Endodermal cell (in vitro differentiated cells): ENCODE measurements around the gene ZSCAN9. TPM values are rescaled to one million over a fixed set of nuclear protein-coding genes. Genes with fewer than 3 reads are reported as not detected.

Experiments
- DNase-seq: peaks from one replicate; pipeline ENCODE4 v3.0.0-alpha.2; 2017
- H3K27ac ChIP-seq: 2 replicates; pipeline ENCODE4 v1.5.1; 2013; ENCODE audit warnings: mild to moderate bottlenecking, low read depth, low read length, moderate library complexity
- H3K27me3 ChIP-seq: 2 replicates; pipeline ENCODE4 v1.6.1; 2013; ENCODE audit warnings: mild to moderate bottlenecking, low read length, moderate library complexity; ENCODE audit not compliant: insufficient read depth, control insufficient read depth, poor library complexity, severe bottlenecking
- H3K36me3 ChIP-seq: 2 replicates; pipeline ENCODE4 v1.7.0; 2013; ENCODE audit warnings: mild to moderate bottlenecking, low read length, moderate library complexity; ENCODE audit not compliant: control insufficient read depth, insufficient read depth
- H3K4me1 ChIP-seq: one replicate; pipeline ENCODE4 v1.7.0; 2013; ENCODE audit warnings: low read length; ENCODE audit not compliant: control insufficient read depth, insufficient read depth
- H3K4me3 ChIP-seq: 2 replicates; pipeline ENCODE4 v1.5.1; 2013; ENCODE audit warnings: mild to moderate bottlenecking, low read length, moderate library complexity
- H3K9ac ChIP-seq: 2 replicates; pipeline ENCODE4 v1.6.1; 2013; ENCODE audit warnings: mild to moderate bottlenecking, low read length, moderate library complexity; ENCODE audit not compliant: poor library complexity, severe bottlenecking; ENCODE audit errors: extremely low read depth
- H3K9me3 ChIP-seq: 2 replicates; pipeline ENCODE4 v1.6.1; 2013; ENCODE audit warnings: mild to moderate bottlenecking, low read length, moderate library complexity; ENCODE audit not compliant: control insufficient read depth
- H3K27ac Mint-ChIP-seq: 2 replicates; pipeline ENCODE4 v1.8.0; 2020; ENCODE audit warnings: mixed read lengths
- H3K27me3 Mint-ChIP-seq: 2 replicates; pipeline ENCODE4 v1.8.0; 2021; ENCODE audit warnings: mild to moderate bottlenecking, mixed read lengths; ENCODE audit not compliant: insufficient read depth
- H3K36me3 Mint-ChIP-seq: 2 replicates; pipeline ENCODE4 v1.8.0; 2020; ENCODE audit warnings: low read depth, mixed read lengths
- H3K4me1 Mint-ChIP-seq: 2 replicates; pipeline ENCODE4 v1.8.0; 2020; ENCODE audit warnings: mixed read lengths
- H3K4me3 Mint-ChIP-seq: 2 replicates; pipeline ENCODE4 v1.8.0; 2020; ENCODE audit warnings: mild to moderate bottlenecking, moderate library complexity, mixed read lengths
- H3K9me3 Mint-ChIP-seq: 2 replicates; pipeline ENCODE4 v1.8.0; 2020; ENCODE audit warnings: mild to moderate bottlenecking, mixed read lengths
- CTCF ChIP-seq: fragments of 200-600 bp; sonication (generic); conservative IDR thresholded peaks from 2 replicates; pipeline ENCODE4 v1.5.0; 2021; ENCODE audit warnings: antibody characterized with exemption, mild to moderate bottlenecking
- WGBS, 2 experiments: methylation state at CpG; one replicate each; pipeline versions ENCODE4 v1.1.5 to v1.1.7; 2013; ENCODE audit warnings: missing lambda C conversion rate in 2 of 2, mixed read lengths in 1 of 2; ENCODE audit not compliant: insufficient coverage in 1 of 2, insufficient read length in 1 of 2; 5-methylcytosine and 5-hydroxymethylcytosine counted together
- total RNA-seq, 2 donors: library from RNA; stranded (reverse); fragmentation: NEBNext Ultra II Directional in 1 of 2; extraction: Animal tissue kit (Norgen Biotek cat#: 25700) in 1 of 2; gene quantifications; 2 replicates in 1 of 2; 3 replicates in 1 of 2; pipeline ENCODE4 v1.2.1, GENCODE V29; 2021

The ZSCAN9 gene
- total RNA-seq, 2 donors from 2014 or later = 23.1 to 32.1 TPM

- Histone ChIP-seq H3K27me3 (peaks cover 55% of the 10 kb centered on the region), H3K9me3 (no peaks in the 10 kb centered on the region), H3K4me3 (peak overlapping the region; percentile 86), H3K27ac (no peak overlapping the region), H3K4me1 (no peaks in the 10 kb centered on the region), H3K9ac (no peak overlapping the region), H3K36me3 (no peaks in the 10 kb centered on the region)
- DNase-seq = peak; percentile 73
- H3K9me3 Mint-ChIP-seq = no peaks in the 10 kb centered on the region
- peak overlapping the region; percentile 64 for H3K4me3 Mint-ChIP-seq
- H3K4me1 Mint-ChIP-seq = peaks cover 14% of the 10 kb centered on the region
- TF ChIP-seq CTCF = no peak
- 18 to 20% methylated on average over 9 to 16 of the region's 16 CpGs for WGBS, 2 experiments
- H3K36me3 Mint-ChIP-seq = no peaks in the 10 kb centered on the region
- H3K27ac Mint-ChIP-seq = peak overlapping the region; percentile 3
- H3K27me3 Mint-ChIP-seq = peaks cover 71% of the 10 kb centered on the region
Measured at GRCh38 chr6:28211840-28212509, 13.1 kb upstream of the ZSCAN9 start.

GRCh38 chr6:28212510-28213212 is 12.4 kb upstream of the ZSCAN9 start:
- Mint-ChIP-seq H3K4me3 (peak overlapping the region; percentile 64), H3K9me3 (no peaks in the 10 kb centered on the region), H3K27ac (peak overlapping the region; percentile 3), H3K36me3 (no peaks in the 10 kb centered on the region), H3K4me1 (peaks cover 14% of the 10 kb centered on the region), H3K27me3 (peaks cover 65% of the 10 kb centered on the region)
- H3K4me1 ChIP-seq = no peaks in the 10 kb centered on the region
- peak overlapping the region; percentile 86 for H3K4me3 ChIP-seq
- DNase-seq = peak; percentile 95
- 3 to 4% methylated on average over 12 to 21 of the region's 21 CpGs for WGBS, 2 experiments
- H3K9me3 ChIP-seq = no peaks in the 10 kb centered on the region
- no peak overlapping the region for H3K27ac ChIP-seq
- no peaks in the 10 kb centered on the region for H3K36me3 ChIP-seq
- H3K9ac ChIP-seq = no peak overlapping the region
- TF ChIP-seq CTCF = peak; percentile 14
- peaks cover 49% of the 10 kb centered on the region for H3K27me3 ChIP-seq

- Histone ChIP-seq H3K4me1 (no peaks in the 10 kb centered on the region), H3K9me3 (no peaks in the 10 kb centered on the region), H3K27me3 (peaks cover 44% of the 10 kb centered on the region), H3K36me3 (no peaks in the 10 kb centered on the region), H3K9ac (no peak overlapping the region), H3K4me3 (peak overlapping the region; percentile 86), H3K27ac (no peak overlapping the region)
- Mint-ChIP-seq H3K9me3 (no peaks in the 10 kb centered on the region), H3K27ac (no peak overlapping the region), H3K4me3 (peak overlapping the region; percentile 64), H3K4me1 (peaks cover 10% of the 10 kb centered on the region), H3K27me3 (peaks cover 60% of the 10 kb centered on the region), H3K36me3 (no peaks in the 10 kb centered on the region)
- no peak for DNase-seq
- 50% methylated on average over 2 of the region's 2 CpGs; no CpG with 5 or more reads in 1 of the 2 experiments for WGBS, 2 experiments
- TF ChIP-seq CTCF = no peak
Measured at GRCh38 chr6:28213213-28213523, 11.9 kb upstream of the ZSCAN9 start.
